ENCODE data around the gene RIF1. TPM values are rescaled to one million over a fixed set of nuclear protein-coding genes. Genes with fewer than 3 reads are reported as not detected.

RIF1 gene
- total and polyA plus RNA-seq, 4 donors = 2.2 to 26.9 (median 12.2) TPM

GRCh38 chr2:151476287-151476686 is 66.6 kb downstream of the RIF1 start:
- TF ChIP-seq FOXA1 (IDR thresholded peaks at IDR 0.05) (no peak), HNF4G (IDR thresholded peaks at IDR 0.05) (no peak), GABPA (IDR thresholded peaks at IDR 0.05 in 1 of 2, conservative IDR thresholded peaks at IDR 0.05 in 1 of 2) (no peak), YY1 (IDR thresholded peaks at IDR 0.05) (no peak), EGR1 (IDR thresholded peaks at IDR 0.05; ENCODE audit: low read depth in 2 of 2) (no peak), SP1 (IDR thresholded peaks at IDR 0.05) (no peak), HNF4A (conservative IDR thresholded peaks at IDR 0.05) (no peak), FOXA2 (IDR thresholded peaks at IDR 0.05) (no peak), RAD21 (IDR thresholded peaks at IDR 0.05) (no peak), MAX (IDR thresholded peaks at IDR 0.05) (no peak), JUND (IDR thresholded peaks at IDR 0.05) (no peak), ATF3 (IDR thresholded peaks at IDR 0.05) (no peak), REST (IDR thresholded peaks at IDR 0.05) (no peak), ZBTB33 (IDR thresholded peaks at IDR 0.05) (no peak), TAF1 (conservative IDR thresholded peaks at IDR 0.05) (no peak), NR2F2 (IDR thresholded peaks at IDR 0.05) (no peak), CTCF (IDR thresholded peaks at IDR 0.05; ENCODE audit: low read depth, low read length, missing input control) (no peak), RXRA (IDR thresholded peaks at IDR 0.05) (no peak)
- no peaks in the 10 kb centered on the region for H3K27me3 ChIP-seq (ENCODE audit: control insufficient read depth in 4 of 4, insufficient read depth in 4 of 4, low read length in 3 of 4)
- no peak overlapping the region for H3K4me3 ChIP-seq (ENCODE audit: low read depth in 1 of 3, low read length in 3 of 3)
- peaks cover 0 to 14% (median 4%) of the 10 kb centered on the region in 4 donors for H3K36me3 ChIP-seq (ENCODE audit: control insufficient read depth in 4 of 4, insufficient read depth in 3 of 4, low read depth in 1 of 4, low read length in 3 of 4)
- 94% methylated on average over 1 of the region's 1 CpG for WGBS
- no peak overlapping the region for H3K9ac ChIP-seq (ENCODE audit: low read depth in 1 of 2, low read length in 2 of 2)
- no peaks in the 10 kb centered on the region for H3K9me3 ChIP-seq (ENCODE audit: control insufficient read depth in 4 of 4, low read length in 3 of 4)
- no peak overlapping the region for H3K27ac ChIP-seq (ENCODE audit: low read depth in 1 of 2, low read length in 2 of 2)
- no peaks in the 10 kb centered on the region for H3K4me1 ChIP-seq (ENCODE audit: control insufficient read depth in 4 of 4, insufficient read depth in 4 of 4, low read length in 3 of 4)
- DNase-seq (ENCODE audit: low spot score) = no peak
